Stimulated activated CD4-positive, alpha-beta T cell treated with anti-CD3 and anti-CD28 coated beads, Interleukin-4, amount 100 ng/mL, for 1 hour (primary cell): ENCODE results near the gene ELAVL2.

Experiments used
- DNase-seq: peaks from one replicate; pipeline ENCODE4 v3.0.0-alpha.2; 2020

The ELAVL2 gene

GRCh38 chr9:23721466-23721865 is 104.6 kb downstream of the ELAVL2 start:
- DNase-seq: no peak

GRCh38 chr9:23717505-23717904 is 108.5 kb downstream of the ELAVL2 start:
- DNase-seq: no peak

GRCh38 chr9:23707249-23707648 is 118.8 kb downstream of the ELAVL2 start:
- no peak for DNase-seq

- DNase-seq: no peak
These were observed 123.6 kb downstream of the ELAVL2 start for GRCh38 chr9:23702311-23702922.

- no peak for DNase-seq
These were observed 124.7 kb downstream of the ELAVL2 start for GRCh38 chr9:23701291-23701690.

- no peak for DNase-seq
These were observed 125.7 kb downstream of the ELAVL2 start for GRCh38 chr9:23700359-23700758.

- DNase-seq: no peak
These were observed 127.9 kb downstream of the ELAVL2 start for GRCh38 chr9:23698161-23698560.

- no peak for DNase-seq
These were observed 130.5 kb downstream of the ELAVL2 start for GRCh38 chr9:23695572-23695971.

GRCh38 chr9:23693374-23693773 is 132.7 kb downstream of the ELAVL2 start:
- no peak for DNase-seq

- DNase-seq: no peak
These were observed 139.1 kb downstream of the ELAVL2 start for GRCh38 chr9:23686896-23687295.

- no peak for DNase-seq
These were observed 139.8 kb downstream of the ELAVL2 start for GRCh38 chr9:23686257-23686656.

GRCh38 chr9:23683611-23684061 is 142.4 kb downstream of the ELAVL2 start:
- DNase-seq: no peak

GRCh38 chr9:23682891-23683431 is 143.1 kb downstream of the ELAVL2 start:
- no peak for DNase-seq

GRCh38 chr9:23682352-23682751 is 143.7 kb downstream of the ELAVL2 start:
- DNase-seq: no peak

- DNase-seq: no peak
These were observed 148.6 kb downstream of the ELAVL2 start for GRCh38 chr9:23677446-23677845.

- no peak for DNase-seq
These were observed 151.9 kb downstream of the ELAVL2 start for GRCh38 chr9:23674016-23674585.

- no peak for DNase-seq
These were observed 153.9 kb downstream of the ELAVL2 start for GRCh38 chr9:23672151-23672550.

- DNase-seq: no peak
These were observed 156.3 kb downstream of the ELAVL2 start for GRCh38 chr9:23669776-23670175.

- DNase-seq: no peak
These were observed 160.4 kb downstream of the ELAVL2 start for GRCh38 chr9:23665635-23666034.

GRCh38 chr9:23665051-23665450 is 161.0 kb downstream of the ELAVL2 start:
- DNase-seq: no peak

GRCh38 chr9:23663946-23664345 is 162.1 kb downstream of the ELAVL2 start:
- no peak for DNase-seq

- no peak for DNase-seq
These were observed 162.5 kb downstream of the ELAVL2 start for GRCh38 chr9:23663536-23663935.

- no peak for DNase-seq
These were observed 162.9 kb downstream of the ELAVL2 start for GRCh38 chr9:23663125-23663524.

GRCh38 chr9:23662320-23662719 is 163.7 kb downstream of the ELAVL2 start:
- DNase-seq: no peak
